HG03571 (cell line): Measurements from ENCODE around the gene GPRC5B.

Experiments
- ATAC-seq: cut with Tn5 transposase; IDR thresholded peaks from one replicate; pipeline ENCODE4 v1.9.1; 2021; ENCODE audit not compliant: unreplicated experiment

The GPRC5B gene

GRCh38 chr16:19848756-19849155, 35.9 kb downstream of the GPRC5B start:
- ATAC-seq: no peak

DNA sequence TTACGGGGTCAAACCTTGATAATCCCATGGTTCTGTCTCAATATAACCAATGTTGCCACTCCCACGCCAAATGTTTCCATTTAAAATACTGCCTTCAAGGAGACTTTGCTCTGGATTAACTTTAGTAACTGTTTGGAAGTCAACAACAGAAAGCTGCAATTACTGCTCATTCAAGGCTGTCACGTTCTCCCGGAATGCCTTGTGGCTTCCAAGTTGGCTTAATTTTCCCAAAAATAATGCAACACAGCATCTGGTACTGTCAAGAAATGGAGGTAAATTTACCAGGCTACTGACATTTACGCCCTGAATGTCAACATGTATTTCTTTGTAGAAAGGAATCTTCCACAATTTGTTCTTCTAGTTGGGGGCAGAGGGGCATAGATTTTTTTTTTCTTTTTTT, 38.2 kb downstream of the GPRC5B start:
- ATAC-seq: no peak

DNA sequence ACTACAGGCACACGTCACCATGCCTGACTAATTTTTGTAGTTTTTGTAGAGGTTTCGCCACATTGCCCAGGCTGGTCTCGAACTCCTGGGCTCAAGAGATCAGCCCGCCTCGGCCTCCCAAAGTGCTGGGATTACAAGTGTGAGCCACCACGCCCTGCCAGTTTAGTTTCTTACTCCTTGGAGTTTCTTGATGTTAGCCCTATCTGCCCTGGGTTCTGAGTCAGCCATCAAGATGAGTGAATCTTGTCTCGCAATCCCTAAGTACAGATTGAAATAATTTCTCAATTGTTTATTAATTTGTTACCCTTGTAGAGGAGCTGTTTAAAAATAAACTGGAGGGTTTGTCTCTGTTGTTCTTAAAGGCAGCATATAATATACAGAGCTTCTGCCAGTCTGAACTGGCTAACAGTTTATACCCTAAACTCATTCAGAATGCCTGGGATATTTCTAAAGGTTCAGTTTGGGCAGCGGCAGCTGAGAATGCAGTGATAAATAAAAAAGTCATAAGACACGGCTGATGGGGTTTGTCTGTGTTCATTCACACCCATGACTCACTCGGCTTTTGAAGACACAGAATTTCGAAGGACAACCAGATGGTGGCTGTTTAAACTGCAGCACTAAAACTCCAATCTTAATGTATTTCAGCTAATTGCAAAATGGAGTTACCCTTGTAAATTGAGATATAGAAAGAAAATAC, 39.6 kb downstream of the GPRC5B start:
- ATAC-seq: no peak

DNA sequence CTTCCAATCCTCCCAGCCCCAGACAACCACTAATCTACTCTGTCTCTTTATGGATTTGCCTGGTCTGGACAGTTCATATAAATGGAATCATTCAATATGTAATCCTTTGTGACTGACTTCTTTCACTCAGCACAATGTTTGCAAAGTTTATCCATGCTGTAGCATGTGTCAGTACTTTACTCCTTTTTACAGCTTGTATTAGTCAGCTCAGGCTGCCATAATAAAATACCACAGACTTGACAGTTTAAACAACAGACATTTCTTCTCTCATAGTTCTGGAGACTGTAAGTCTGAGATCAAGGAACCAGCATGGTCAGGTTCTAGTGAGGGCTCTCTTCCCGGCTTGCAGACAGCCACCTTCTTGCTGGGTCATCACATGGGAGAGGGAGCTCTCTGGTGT, 41.3 kb downstream of the GPRC5B start:
- no peak for ATAC-seq

GRCh38 chr16:19842426-19843157, 42.1 kb downstream of the GPRC5B start:
- no peak for ATAC-seq

GRCh38 chr16:19841184-19841583, 43.5 kb downstream of the GPRC5B start:
- ATAC-seq: no peak

- no peak for ATAC-seq
These were observed 44.0 kb downstream of the GPRC5B start for GRCh38 chr16:19840524-19841110.

GRCh38 chr16:19837984-19838707, 46.5 kb downstream of the GPRC5B start:
- no peak for ATAC-seq

DNA sequence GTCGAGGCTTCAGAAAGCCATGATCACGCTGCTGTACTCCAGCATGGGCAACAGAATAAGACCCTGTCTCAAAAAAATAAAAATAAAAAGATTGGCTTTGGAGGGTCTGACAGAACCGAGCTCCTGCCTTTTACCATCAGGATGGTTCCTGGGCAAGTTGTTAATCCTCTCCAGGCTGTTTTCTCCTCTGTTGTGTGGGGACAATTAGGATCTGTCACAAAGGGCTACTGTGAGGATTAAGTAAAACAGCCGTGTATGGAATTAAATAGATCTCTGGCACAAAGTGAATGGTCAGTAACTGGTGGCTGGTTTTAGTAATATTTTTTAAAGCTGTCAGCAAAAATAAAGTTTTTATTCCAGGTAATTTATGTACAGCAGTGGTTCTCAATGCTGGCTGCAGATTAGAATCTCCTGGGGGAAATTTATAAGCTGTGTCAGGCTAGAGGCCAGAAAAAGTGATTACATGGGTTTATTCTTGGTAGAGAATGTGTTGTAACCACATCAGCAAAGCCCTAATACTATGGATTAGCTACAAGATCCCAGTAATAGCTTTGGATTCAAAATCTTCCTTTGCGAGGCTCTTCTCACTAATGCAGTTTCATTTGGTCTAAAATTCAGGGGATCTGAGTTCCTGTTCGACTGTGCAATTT, 47.2 kb downstream of the GPRC5B start:
- ATAC-seq: no peak

- no peak for ATAC-seq
These were observed 48.7 kb downstream of the GPRC5B start for GRCh38 chr16:19835968-19836421.

GRCh38 chr16:19835196-19835595, 49.5 kb downstream of the GPRC5B start:
- ATAC-seq: no peak

GRCh38 chr16:19833581-19833980, 51.1 kb downstream of the GPRC5B start:
- ATAC-seq: no peak

DNA sequence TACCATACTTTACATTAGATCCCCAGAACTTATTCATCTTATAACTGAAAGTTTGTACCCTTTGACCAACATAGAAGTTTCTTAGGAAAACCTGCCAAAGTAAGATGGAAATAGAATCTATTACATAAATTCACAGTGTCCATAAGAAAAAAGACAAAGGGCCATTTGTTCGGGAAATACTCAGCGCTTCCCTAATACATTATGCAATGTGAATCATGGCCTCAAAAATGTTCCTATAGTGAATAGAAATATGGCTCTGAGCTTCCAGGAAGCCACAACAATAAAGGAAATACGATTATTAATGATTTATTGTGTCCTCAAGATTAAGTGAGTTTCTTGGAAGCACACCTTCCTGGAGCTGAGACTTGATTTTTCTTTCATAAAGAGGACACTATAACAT, 51.5 kb downstream of the GPRC5B start:
- no peak for ATAC-seq

DNA sequence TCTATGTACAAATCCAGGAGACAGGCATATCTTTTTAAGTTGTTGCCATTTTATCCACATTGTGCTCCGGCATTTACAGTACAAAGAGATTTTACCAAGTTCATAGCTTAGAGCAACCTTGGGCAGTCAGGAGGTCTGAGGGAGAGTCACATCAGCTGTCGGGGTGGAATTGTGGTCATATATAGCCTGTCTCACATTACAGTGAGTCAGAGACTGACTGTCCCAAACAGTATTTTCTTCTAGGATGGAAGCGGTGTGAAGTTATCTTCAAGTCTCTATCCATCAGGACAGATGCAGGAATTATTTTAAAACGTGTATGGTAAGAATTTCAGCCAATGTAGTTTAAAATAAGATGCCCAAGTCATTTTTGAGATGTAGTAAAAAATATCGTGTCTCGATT, 53.0 kb downstream of the GPRC5B start:
- ATAC-seq: no peak

GRCh38 chr16:19830902-19831560, 53.6 kb downstream of the GPRC5B start:
- ATAC-seq: no peak

DNA sequence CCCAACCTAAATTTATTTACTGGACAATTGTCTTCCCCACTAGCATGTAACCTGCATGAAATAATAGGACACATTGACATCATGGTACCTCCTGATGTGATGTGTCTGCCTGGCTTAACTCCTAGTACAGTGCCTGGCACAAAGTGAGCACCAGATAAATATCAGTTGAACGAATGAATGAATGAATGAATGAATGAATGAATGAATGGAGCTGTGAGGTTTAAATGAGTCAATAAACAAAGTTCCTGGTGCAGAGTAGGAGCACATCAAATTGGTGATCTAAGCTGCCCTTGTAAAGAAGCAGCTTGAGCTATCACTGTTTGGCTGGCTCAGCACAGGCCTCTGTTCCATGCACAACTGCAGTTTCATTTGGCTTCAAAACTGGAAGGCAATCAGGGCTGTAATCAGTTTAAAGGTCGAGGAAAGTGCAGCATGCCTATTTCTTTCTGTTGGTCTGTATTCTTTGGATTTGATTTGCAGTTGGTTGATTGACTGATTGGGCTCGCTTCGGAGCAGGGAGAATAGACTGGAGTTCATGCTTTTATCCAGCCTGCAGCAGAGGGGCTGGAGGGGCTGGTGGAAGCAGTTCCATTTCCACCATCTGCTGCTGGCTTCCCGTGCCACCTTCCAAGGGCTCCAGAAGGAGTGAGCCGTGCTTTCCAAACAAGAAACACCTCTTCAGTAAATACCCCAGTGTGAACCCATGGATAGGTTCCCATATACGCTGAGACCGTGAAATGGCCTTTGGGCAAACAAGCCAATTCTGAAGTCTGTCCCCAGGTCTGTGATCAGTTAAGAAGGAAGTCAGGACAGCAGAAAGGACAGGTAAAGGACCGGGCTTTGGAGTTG, 54.6 kb downstream of the GPRC5B start:
- no peak for ATAC-seq

DNA sequence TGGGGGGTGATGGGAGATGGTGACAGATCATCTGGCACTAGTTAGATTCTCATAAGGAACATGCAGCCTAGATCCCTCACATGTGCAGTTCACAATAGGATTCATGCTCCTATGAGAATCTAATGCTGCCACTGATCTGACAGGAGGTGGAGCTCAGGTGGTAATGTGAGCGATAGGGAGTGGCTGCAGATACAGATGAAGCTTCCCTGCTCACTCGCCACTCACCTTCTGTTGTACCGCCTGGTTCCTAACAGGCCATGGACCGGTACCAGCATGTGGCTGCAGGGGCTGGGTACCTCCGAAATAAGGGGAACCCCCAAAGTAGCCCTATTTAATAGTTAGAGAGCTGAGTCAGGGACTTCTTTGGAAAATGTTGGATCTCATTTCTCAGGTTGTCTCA, 60.4 kb downstream of the GPRC5B start:
- no peak for ATAC-seq

DNA sequence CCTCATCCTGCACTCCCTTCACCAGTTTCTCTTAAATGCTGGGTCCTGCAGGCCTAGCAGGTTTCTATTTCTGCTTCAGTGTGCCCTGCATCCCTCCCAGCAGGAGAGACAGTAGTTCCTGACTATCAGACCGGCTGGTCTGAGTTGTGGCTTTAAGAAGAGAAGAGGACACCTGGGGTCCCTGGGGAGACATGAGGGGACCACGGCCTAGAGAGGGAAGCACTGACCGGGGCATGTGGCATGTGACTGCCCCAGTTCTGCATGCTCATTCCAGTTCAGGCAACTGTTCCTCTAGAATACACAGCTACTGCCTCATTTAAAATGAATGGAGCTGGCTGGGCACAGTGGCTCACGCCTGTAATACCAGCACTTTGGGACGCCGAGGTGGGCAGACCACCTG, 61.3 kb downstream of the GPRC5B start:
- ATAC-seq: no peak

GRCh38 chr16:19822533-19822932, 62.1 kb downstream of the GPRC5B start:
- ATAC-seq: no peak

DNA sequence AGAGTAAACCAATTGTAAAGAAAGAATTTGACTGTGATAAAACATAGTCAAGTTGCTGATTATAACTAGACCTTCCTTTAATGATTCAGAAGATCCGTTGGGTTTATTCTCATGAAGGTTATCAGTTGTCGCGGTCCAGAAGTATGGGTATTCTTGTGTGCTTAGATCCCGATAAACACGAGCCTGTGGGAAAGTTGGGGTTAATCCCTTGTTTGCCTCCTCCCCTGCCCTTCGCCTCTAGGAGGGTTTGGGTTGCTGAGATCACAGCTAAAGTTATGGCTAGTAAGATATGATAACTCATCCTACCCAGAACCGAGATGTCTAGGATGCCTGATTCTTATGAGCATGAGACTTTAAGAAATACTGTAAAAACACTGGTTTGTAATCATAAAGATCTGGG, 66.8 kb downstream of the GPRC5B start:
- no peak for ATAC-seq
